Colon (tissue), 2 donors: ENCODE data around the gene CD46.

Source experiments
- FAIRE-seq: peaks from 2 replicates; lab custom pipeline; 2012; peaks lifted over from hg19 to GRCh38; lab: Jason Lieb, UNC
- donor health status: control.
- donor health status: control.

Gene CD46

GRCh38 chr1:207814469-207814868 is 62.6 kb downstream of the CD46 start:
- FAIRE-seq: no peak

GRCh38 chr1:207815466-207815865 is 63.6 kb downstream of the CD46 start:
- no peak for FAIRE-seq

GRCh38 chr1:207815913-207816291 is 64.0 kb downstream of the CD46 start:
- FAIRE-seq: no peak

GRCh38 chr1:207817166-207817565 is 65.3 kb downstream of the CD46 start:
- FAIRE-seq: no peak

- FAIRE-seq: no peak
Measured at GRCh38 chr1:207817778-207818751, 66.2 kb downstream of the CD46 start.

GRCh38 chr1:207818971-207819451 is 67.2 kb downstream of the CD46 start:
- no peak for FAIRE-seq

- FAIRE-seq: no peak
Measured at GRCh38 chr1:207820568-207821463, 69.0 kb downstream of the CD46 start.

- FAIRE-seq: no peak
Measured at GRCh38 chr1:207821464-207822045, 69.7 kb downstream of the CD46 start.

GRCh38 chr1:207822124-207822601 is 70.3 kb downstream of the CD46 start:
- FAIRE-seq: no peak

GRCh38 chr1:207822602-207823451 is 71.0 kb downstream of the CD46 start:
- no peak for FAIRE-seq

- FAIRE-seq: no peak
Measured at GRCh38 chr1:207823531-207823879, 71.7 kb downstream of the CD46 start.

- no peak for FAIRE-seq
Measured at GRCh38 chr1:207823880-207824566, 72.2 kb downstream of the CD46 start.

GRCh38 chr1:207824691-207825408 is 73.0 kb downstream of the CD46 start:
- no peak for FAIRE-seq

- FAIRE-seq: no peak
Measured at GRCh38 chr1:207825409-207825695, 73.5 kb downstream of the CD46 start.

GRCh38 chr1:207825719-207826556 is 74.1 kb downstream of the CD46 start:
- FAIRE-seq: no peak

- FAIRE-seq: no peak
Measured at GRCh38 chr1:207826557-207827487, 75.0 kb downstream of the CD46 start.

- no peak for FAIRE-seq
Measured at GRCh38 chr1:207827488-207827830, 75.6 kb downstream of the CD46 start.

- FAIRE-seq: no peak
Measured at GRCh38 chr1:207828046-207828445, 76.2 kb downstream of the CD46 start.
